Activated CD8-positive, alpha-beta memory T cell treated with anti-CD3 and anti-CD28 coated beads, Interleukin-2, amount 50 U/mL, for 24 hours (primary cell): Measurements from ENCODE around the gene SLC25A28.

Source experiments
- DNase-seq: peaks from one replicate; pipeline ENCODE4 v3.0.0-alpha.2; 2020; ENCODE audit errors: extremely low read depth

The SLC25A28 gene

DNA sequence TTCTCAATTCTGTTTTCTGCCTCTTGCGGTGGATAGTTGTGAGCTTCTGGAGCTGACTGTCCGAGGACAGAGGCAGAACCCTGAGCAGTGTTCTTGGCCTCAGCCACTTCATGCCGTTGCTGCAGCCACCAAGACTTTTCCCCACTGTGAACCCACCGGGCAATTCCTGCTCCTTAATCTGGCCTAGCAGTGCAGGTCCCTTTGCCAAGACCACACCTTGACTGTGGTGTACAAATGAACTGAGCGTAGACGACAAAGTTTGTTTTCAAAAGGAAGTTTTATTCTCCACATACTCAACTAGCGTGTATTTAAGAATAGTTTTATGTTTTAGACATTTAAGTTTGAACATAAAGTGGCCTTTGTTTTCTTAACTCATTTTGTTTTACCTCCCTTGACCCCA lies 29.4 kb downstream of the SLC25A28 start:
- no peak for DNase-seq

DNA sequence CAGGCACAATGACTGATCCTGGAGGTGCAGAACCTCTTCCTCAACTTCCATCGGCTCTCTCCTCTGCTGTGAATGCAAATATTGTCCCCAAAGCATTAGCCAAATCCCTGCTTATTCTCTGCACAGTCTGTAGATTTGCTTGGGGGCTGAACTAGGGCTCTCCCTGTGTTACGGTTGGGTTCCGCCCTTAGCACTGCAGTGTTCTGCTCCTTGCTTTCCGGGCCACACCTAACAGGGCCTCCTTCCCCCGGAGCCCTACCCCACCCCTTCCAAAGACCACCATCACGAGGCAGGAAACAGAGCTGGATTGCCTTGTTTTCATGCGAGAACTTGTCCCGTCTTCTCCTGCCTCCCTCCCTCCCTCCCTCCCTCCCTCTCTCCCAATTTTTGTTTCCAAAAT lies 36.6 kb downstream of the SLC25A28 start:
- no peak for DNase-seq

DNA sequence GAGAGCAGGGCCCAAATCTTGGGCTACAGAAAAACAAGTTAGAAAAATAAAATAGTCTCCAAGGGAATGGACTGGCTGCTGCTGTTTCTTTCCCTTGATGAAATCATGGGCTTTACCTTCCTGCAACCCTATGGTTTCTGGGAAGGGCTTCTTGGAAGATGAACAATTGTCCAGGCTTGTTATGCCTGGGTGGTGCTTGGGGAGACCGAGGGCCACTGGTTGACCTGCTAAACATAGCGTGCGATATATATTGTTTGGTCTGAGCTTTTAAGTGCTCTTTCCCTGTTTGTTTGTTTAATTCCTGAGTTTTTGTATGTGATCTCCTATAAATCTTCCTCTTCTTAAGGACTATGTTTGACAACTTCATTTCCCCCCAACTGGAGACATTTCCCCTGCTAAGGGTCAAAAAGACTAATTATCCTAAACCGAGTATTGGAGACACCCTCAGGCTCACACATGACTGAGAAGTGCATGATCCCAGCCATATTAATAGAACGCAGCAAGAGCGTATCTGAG lies 37.9 kb downstream of the SLC25A28 start:
- no peak for DNase-seq

- DNase-seq = no peak
These were observed 40.3 kb downstream of the SLC25A28 start for GRCh38 chr10:99579971-99580370.

DNA sequence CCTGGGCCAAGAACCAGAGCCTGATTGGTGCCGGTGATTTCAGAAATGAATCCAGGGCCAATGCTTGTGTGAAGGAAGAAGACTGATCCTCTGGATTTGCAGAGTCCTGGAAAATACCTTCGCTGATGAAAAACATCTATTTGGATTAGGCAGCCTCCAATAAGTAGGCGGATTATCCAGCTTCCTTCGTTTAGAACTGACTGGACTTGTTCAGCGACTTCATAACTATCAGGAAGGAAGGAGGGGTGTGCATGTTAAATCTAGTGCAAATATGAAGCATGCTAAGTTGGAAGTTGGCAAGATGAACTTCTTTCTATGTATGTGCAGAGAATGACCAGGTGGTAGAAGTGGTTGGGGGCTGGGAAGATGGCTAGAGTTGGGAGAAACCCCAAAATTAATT lies 46.4 kb downstream of the SLC25A28 start:
- no peak for DNase-seq

GRCh38 chr10:99571816-99572215 lies 48.4 kb downstream of the SLC25A28 start:
- DNase-seq = no peak

DNA sequence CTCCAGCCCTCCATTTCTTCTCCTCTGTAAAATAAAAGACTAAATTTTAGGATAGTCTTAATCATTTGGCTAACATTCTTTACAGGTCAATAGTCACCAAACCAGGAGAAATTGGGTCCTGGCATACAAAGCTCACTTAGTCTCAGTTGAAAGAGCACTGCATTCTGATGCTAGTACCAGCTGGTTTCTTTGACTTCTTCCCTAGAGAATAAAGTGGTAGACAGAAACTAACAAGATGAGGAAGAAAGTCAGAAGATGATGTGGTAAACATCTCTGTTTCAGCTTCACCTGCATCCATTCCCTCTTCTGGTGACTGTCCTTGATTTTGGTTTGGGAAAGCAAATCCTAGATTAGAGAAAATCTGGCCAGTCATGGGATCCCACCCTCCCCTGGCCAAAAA lies 50.3 kb downstream of the SLC25A28 start:
- DNase-seq = no peak

DNA sequence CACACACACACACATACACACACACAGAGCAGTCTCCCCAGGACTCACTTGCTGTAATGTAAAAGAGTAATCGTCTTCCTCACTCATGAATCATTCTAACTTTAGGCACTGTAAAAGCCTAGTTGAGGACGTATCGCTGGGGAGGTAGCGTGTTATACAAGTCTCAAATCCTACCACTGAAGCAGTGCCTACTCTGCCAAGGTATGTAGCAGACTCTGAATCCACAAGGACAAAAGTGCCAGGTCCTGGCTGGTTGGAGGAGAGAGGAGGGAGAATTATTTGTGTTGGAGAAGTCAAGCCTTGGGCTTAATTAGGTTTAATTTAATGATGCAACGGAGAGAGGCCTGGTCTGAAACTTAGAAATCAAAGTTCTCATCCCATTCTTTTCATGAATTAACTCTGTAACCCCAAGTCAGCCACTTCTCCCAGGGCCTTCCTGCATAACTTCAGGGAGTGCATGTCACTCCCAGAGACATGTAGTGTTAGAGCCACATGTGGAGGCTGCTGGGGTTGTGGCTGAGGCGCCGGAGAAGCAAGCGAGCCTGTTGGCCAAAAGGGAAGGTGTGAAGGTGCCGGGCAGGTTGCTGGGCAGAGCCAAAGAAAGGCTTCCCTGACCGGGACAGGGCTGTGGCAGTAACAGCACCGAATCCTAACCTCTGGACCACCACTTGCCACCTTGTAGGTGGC lies 50.8 kb downstream of the SLC25A28 start:
- DNase-seq = no peak

- no peak for DNase-seq
These were observed 55.1 kb downstream of the SLC25A28 start for GRCh38 chr10:99565166-99565565.

DNA sequence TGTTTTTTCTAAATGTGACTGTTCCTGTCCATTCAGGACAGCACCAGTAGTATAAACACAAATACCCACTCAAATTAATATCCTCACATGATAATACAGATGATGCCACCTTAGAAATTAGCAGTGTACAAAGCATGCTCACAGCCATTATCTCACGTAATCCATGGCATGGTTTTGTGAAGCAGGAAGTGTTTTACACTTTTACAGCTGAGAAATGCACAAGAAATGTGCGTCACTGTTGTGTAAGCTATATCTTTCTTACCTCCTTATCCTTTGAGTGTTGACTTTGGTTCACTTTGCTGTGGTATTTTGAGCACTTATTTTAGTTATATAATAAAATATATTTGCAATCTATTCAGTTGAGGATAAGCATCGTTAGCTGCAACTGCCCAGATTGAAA lies 55.9 kb downstream of the SLC25A28 start:
- no peak for DNase-seq

- no peak for DNase-seq
These were observed 57.6 kb downstream of the SLC25A28 start for GRCh38 chr10:99562631-99563030.
